H1 (cell line): ENCODE results near the gene ICA1. TPM values are rescaled to one million over a fixed set of nuclear protein-coding genes. Genes with fewer than 3 reads are reported as not detected.

Experiments used
- BACH1 ChIP-seq: IDR thresholded peaks from 2 replicates; pipeline ENCODE4 v1.6.1; 2012; ENCODE audit warnings: low read length, improper control_type of control experiment
- CHD2 ChIP-seq: IDR thresholded peaks from 2 replicates; pipeline ENCODE4 v1.6.1; 2012; ENCODE audit warnings: low read length, improper control_type of control experiment
- SP2 ChIP-seq: IDR thresholded peaks from 2 replicates; pipeline ENCODE4 v1.6.1; 2012; ENCODE audit warnings: mild to moderate bottlenecking, low read length, inconsistent platforms
- SRF ChIP-seq: IDR thresholded peaks from 2 replicates; pipeline ENCODE4 v1.6.1; 2011; ENCODE audit warnings: mild to moderate bottlenecking, low read depth, low read length, moderate library complexity
- TAF7 ChIP-seq: optimal IDR thresholded peaks from 2 replicates; pipeline ENCODE3; 2011; ENCODE audit warnings: low read depth, mild to moderate bottlenecking, inconsistent platforms, low read length, moderate library complexity, borderline replicate concordance
- polyA plus RNA-seq, 7 experiments: library from polyadenylated mRNA; depleted of rRNA in 3 of 7; stranded (reverse) in 5 of 7; unstranded in 2 of 7; fragments of >200 nt in 5 of 7; fragments of 200-250 nt in 2 of 7; gene quantifications; 1 replicate in 5 of 7; 2 replicates in 1 of 7; 4 replicates in 1 of 7; pipeline versions ENCODE4 v1.2.1 to v1.2.3, GENCODE V29; 2011 to 2013; ENCODE audit warnings: missing spikeins in 2 of 7, mixed read lengths in 2 of 7
- total RNA-seq: library from RNA; stranded (reverse); fragmentation: NEBNext Ultra II Directional; extraction: Animal tissue kit (Norgen Biotek cat#: 25700); gene quantifications from 2 replicates; pipeline ENCODE4 v1.2.1, GENCODE V29; 2021

The ICA1 gene
- total and polyA plus RNA-seq, 2 of the 8 experiments (the other 6 are each of a cell fraction or from before 2014, with no cell fraction given): 14.9 to 37.1 TPM

GRCh38 chr7:8209353-8209752 lies 52.6 kb downstream of the ICA1 start (continued):
- TF ChIP-seq BACH1: no peak
- TF ChIP-seq SRF: no peak
- TF ChIP-seq SP2: no peak
- TF ChIP-seq TAF7: no peak
- no peak for TF ChIP-seq CHD2
